ENCODE measurements around the gene ACKR2.
"Not testable (repeated sequence)": the region's sequence is repeated elsewhere in the genome, so short reads cannot be mapped to it uniquely, and the experiment has no call there.

ACKR2 gene

GRCh38 chr3:42801048-42801620 lies 8.1 kb upstream of the ACKR2 start:
- DNase-seq (ENCODE audit: low read depth in 1 of 2, low spot score in 1 of 2) = no peak

GRCh38 chr3:42801784-42802183 lies 7.5 kb upstream of the ACKR2 start:
- no peak for DNase-seq (ENCODE audit: low read depth in 1 of 2, low spot score in 1 of 2)

- DNase-seq (ENCODE audit: low read depth in 1 of 2, low spot score in 1 of 2) = no peak
Observed at GRCh38 chr3:42802876-42803413, 6.3 kb upstream of the ACKR2 start.

GRCh38 chr3:42803414-42804105 lies 5.7 kb upstream of the ACKR2 start:
- DNase-seq (ENCODE audit: low read depth in 1 of 2, low spot score in 1 of 2) = peak in 1 of 2 donors; percentile 3

GRCh38 chr3:42804106-42804830 lies 5.0 kb upstream of the ACKR2 start, which contains the start of gene HIGD1A:
Gene HIGD1A, minus strand, starts transcription at chr3:42804490. Its CDS starts 10,237 bp downstream, at chr3:42794253.
- DNase-seq (ENCODE audit: low read depth in 1 of 2, low spot score in 1 of 2) = peak; percentile 83 to 91

- DNase-seq (ENCODE audit: low read depth in 1 of 2, low spot score in 1 of 2) = no peak
Observed at GRCh38 chr3:42804831-42805132, 4.5 kb upstream of the ACKR2 start.

- no peak for DNase-seq (ENCODE audit: low read depth in 1 of 2, low spot score in 1 of 2)
Observed at GRCh38 chr3:42805141-42805821, 4.0 kb upstream of the ACKR2 start.

- DNase-seq (ENCODE audit: low read depth in 1 of 2, low spot score in 1 of 2) = no peak
Observed at GRCh38 chr3:42807929-42808328, 1.3 kb upstream of the ACKR2 start.

- DNase-seq (ENCODE audit: low read depth in 1 of 2, low spot score in 1 of 2) = not testable (repeated sequence)
Observed at GRCh38 chr3:42810706-42811105, 1.5 kb downstream of the ACKR2 start.

- not testable (repeated sequence) for DNase-seq (ENCODE audit: low read depth in 1 of 2, low spot score in 1 of 2)
Observed at GRCh38 chr3:42811118-42811883, 2.1 kb downstream of the ACKR2 start.

- no peak for DNase-seq (ENCODE audit: low read depth in 1 of 2, low spot score in 1 of 2)
Observed at GRCh38 chr3:42814246-42814645, 5.0 kb downstream of the ACKR2 start.

- no peak for DNase-seq (ENCODE audit: low read depth in 1 of 2, low spot score in 1 of 2)
Observed at GRCh38 chr3:42814914-42815507, 5.8 kb downstream of the ACKR2 start.

GRCh38 chr3:42815826-42816225 lies 6.6 kb downstream of the ACKR2 start:
- DNase-seq (ENCODE audit: low read depth in 1 of 2, low spot score in 1 of 2) = no peak

- DNase-seq (ENCODE audit: low read depth in 1 of 2, low spot score in 1 of 2) = no peak
Observed at GRCh38 chr3:42819351-42819965, 10.2 kb downstream of the ACKR2 start.

GRCh38 chr3:42820746-42821051 lies 11.5 kb downstream of the ACKR2 start:
- DNase-seq (ENCODE audit: low read depth in 1 of 2, low spot score in 1 of 2) = no peak

- DNase-seq (ENCODE audit: low read depth in 1 of 2, low spot score in 1 of 2) = no peak
Observed at GRCh38 chr3:42822828-42823227, 13.6 kb downstream of the ACKR2 start.

- no peak for DNase-seq (ENCODE audit: low read depth in 1 of 2, low spot score in 1 of 2)
Observed at GRCh38 chr3:42823351-42823750, 14.1 kb downstream of the ACKR2 start.

GRCh38 chr3:42826141-42826540 lies 16.9 kb downstream of the ACKR2 start:
- DNase-seq (ENCODE audit: low read depth in 1 of 2, low spot score in 1 of 2) = no peak

- DNase-seq (ENCODE audit: low read depth in 1 of 2, low spot score in 1 of 2) = no peak
Observed at GRCh38 chr3:42827023-42827422, 17.8 kb downstream of the ACKR2 start.

- DNase-seq (ENCODE audit: low read depth in 1 of 2, low spot score in 1 of 2) = no peak
Observed at GRCh38 chr3:42827654-42828053, 18.4 kb downstream of the ACKR2 start.

Data from activated CD4-positive, alpha-beta T cell treated with anti-CD3 and anti-CD28 coated beads, Interleukin-2, amount 50 U/mL, for 24 hours (primary cell).